ENCODE measurements around the gene MINDY4. TPM values are rescaled to one million over a fixed set of nuclear protein-coding genes. Genes with fewer than 3 reads are reported as not detected.

Gene MINDY4
- total and polyA plus RNA-seq, 2 of the 8 experiments (the other 6 are each of a cell fraction or from before 2014, with no cell fraction given): 1.3 to 3.6 TPM

DNA sequence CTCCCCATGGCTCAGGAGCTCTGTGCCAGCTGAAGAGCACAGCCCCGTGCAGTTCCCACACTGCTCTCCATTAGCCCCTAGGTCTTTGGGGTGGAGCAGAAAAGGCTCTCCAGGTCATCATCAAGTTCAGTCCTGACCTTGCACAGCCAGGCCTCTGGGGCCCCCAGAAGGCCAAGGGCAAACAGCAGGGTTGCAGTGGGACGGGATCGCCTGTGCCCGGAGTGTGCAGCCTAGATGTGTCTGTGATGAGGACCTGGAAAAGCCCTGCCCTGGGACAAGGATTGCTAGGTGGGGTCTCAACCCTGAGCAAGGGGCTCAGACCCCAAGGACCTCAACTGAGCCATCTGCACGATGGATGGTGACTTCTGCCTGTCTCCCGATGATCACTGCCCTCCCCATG, 18.7 kb upstream of the MINDY4 start:
- H3K79me1 ChIP-seq (ENCODE audit: low read depth, low read length): no peaks in the 10 kb centered on the region
- no peak overlapping the region for H2BK120ac ChIP-seq (replicated peaks; ENCODE audit: low read depth, low read length)
- H3K4me2 ChIP-seq (ENCODE audit: insufficient read depth in 1 of 2, low read depth in 2 of 2, low read length in 2 of 2): no peak overlapping the region
- H2AFZ ChIP-seq (ENCODE audit: low read length): no peak overlapping the region
- no peaks in the 10 kb centered on the region; a peak in 1 of 4 replicates for H3K9me3 ChIP-seq (ENCODE audit: insufficient read depth in 2 of 2, low read depth in 1 of 2, low read length in 1 of 2)
- ChIA-PET POLR2A (ENCODE audit: partially characterized antibody) (no interaction called here), CTCF (ENCODE audit: partially characterized antibody) (interaction anchor here (0.6 to 4.0 kb wide), 2 partner anchors 13 to 44 kb away, joined by 3 to 21 read pairs; no protein-coding TSS in a partner anchor)
- no peak overlapping the region for H3K18ac ChIP-seq (ENCODE audit: extremely low read depth, low read length)
- no peak for DNase-seq (ENCODE audit: low read depth in 1 of 2, low spot score in 2 of 2)
- no peaks in the 10 kb centered on the region; a peak in 1 of 7 replicates for H3K27me3 ChIP-seq (replicated peaks in 1 of 4; ENCODE audit: control insufficient read depth in 3 of 4, extremely low read depth in 1 of 4, insufficient read depth in 3 of 4, low read length in 3 of 4)
- peaks cover 0 to 5% of the 10 kb centered on the region in 2 experiments for H4K20me1 ChIP-seq (replicated peaks in 1 of 2; ENCODE audit: control insufficient read depth in 1 of 2, insufficient read depth in 2 of 2, low read length in 2 of 2)
- H4K91ac ChIP-seq (replicated peaks; ENCODE audit: insufficient read length, low read length): no peak overlapping the region
- H3K14ac ChIP-seq (ENCODE audit: insufficient read length): no peak overlapping the region
- no peak overlapping the region for H2BK5ac ChIP-seq (ENCODE audit: low read depth, low read length)
- H3K4ac ChIP-seq (replicated peaks; ENCODE audit: insufficient read length, low read depth, low read length): no peak overlapping the region
- no peaks in the 10 kb centered on the region for H3K79me2 ChIP-seq (ENCODE audit: control insufficient read depth in 1 of 2, insufficient read depth in 2 of 2, low read length in 2 of 2)
- no peak overlapping the region for H2AK5ac ChIP-seq (ENCODE audit: low read depth, low read length)
- H3K56ac ChIP-seq (replicated peaks; ENCODE audit: insufficient read length, low read depth, low read length): no peak overlapping the region
- no peaks in the 10 kb centered on the region for H3K36me3 ChIP-seq (ENCODE audit: control insufficient read depth in 2 of 4, insufficient read depth in 4 of 4, low read length in 3 of 4)
- H3K4me1 ChIP-seq (replicated peaks in 1 of 4; ENCODE audit: control insufficient read depth in 3 of 4, insufficient read depth in 4 of 4, low read length in 3 of 4): no peaks in the 10 kb centered on the region; a peak in 1 of 7 replicates
- WGBS, 2 experiments (ENCODE audit: extremely low coverage in 1 of 2, insufficient coverage in 1 of 2, insufficient read length in 1 of 2, insufficient replicate concordance in 2 of 2, low coverage in 1 of 2, low lambda C conversion rate in 2 of 2, missing lambda C conversion rate in 1 of 2): 93% methylated on average over 6 of the region's 6 CpGs; no CpG with 5 or more reads in 1 of the 2 experiments
- no peak overlapping the region for H2BK15ac ChIP-seq (ENCODE audit: low read length)
- no peak overlapping the region for H4K8ac ChIP-seq (ENCODE audit: extremely low read depth, insufficient read depth, low read length)
- no peak overlapping the region for H2BK12ac ChIP-seq (ENCODE audit: low read depth, low read length)
- H2BK20ac ChIP-seq (ENCODE audit: low read length): no peak overlapping the region
- H3K4me3 ChIP-seq (ENCODE audit: extremely low read depth in 1 of 4, insufficient read depth in 2 of 4, low read depth in 3 of 4, low read length in 4 of 4): no peak overlapping the region
- no peak for FAIRE-seq
- no peak overlapping the region for H3K23ac ChIP-seq (ENCODE audit: insufficient read length)
- H4K5ac ChIP-seq (ENCODE audit: insufficient read length, low read depth, low read length): no peak overlapping the region
- H3K9ac ChIP-seq (replicated peaks in 1 of 4; ENCODE audit: extremely low read depth in 1 of 4, low read depth in 3 of 4, low read length in 3 of 4): no peak overlapping the region
- no peak overlapping the region for H3K27ac ChIP-seq (ENCODE audit: low read depth, low read length)
- H3K23me2 ChIP-seq (ENCODE audit: low read depth, low read length): peaks cover 6% of the 10 kb centered on the region; the same call in 1 of the 2 replicates
- TF ChIP-seq TCF12 (IDR thresholded peaks at IDR 0.05; ENCODE audit: low read depth, low read length): no peak
- no peak for TF ChIP-seq CHD2 (IDR thresholded peaks at IDR 0.05; ENCODE audit: low read length)
- no peak for TF ChIP-seq POU5F1 (IDR thresholded peaks at IDR 0.05; ENCODE audit: low read depth, low read length)
- TF ChIP-seq JUND (IDR thresholded peaks at IDR 0.05; ENCODE audit: low read length): no peak
- no peak for TF ChIP-seq BACH1 (IDR thresholded peaks at IDR 0.05; ENCODE audit: low read length)
- TF ChIP-seq ATF3 (IDR thresholded peaks at IDR 0.05; ENCODE audit: insufficient read depth, low read depth, low read length): no peak
- TF ChIP-seq KDM5A (IDR thresholded peaks at IDR 0.05; ENCODE audit: low read length): no peak
- TF ChIP-seq CBX5 (IDR thresholded peaks at IDR 0.05; ENCODE audit: low read depth, low read length): no peak
- no peak for TF ChIP-seq RXRA (IDR thresholded peaks at IDR 0.05; ENCODE audit: insufficient read depth, low read depth, low read length)
- no peak for TF ChIP-seq EP300 (IDR thresholded peaks at IDR 0.05; ENCODE audit: borderline replicate concordance in 1 of 2, low read depth in 2 of 2, low read length in 2 of 2)
- TF ChIP-seq TAF1 (IDR thresholded peaks at IDR 0.05; ENCODE audit: low read depth, low read length): no peak
- TF ChIP-seq CREB1 (IDR thresholded peaks at IDR 0.05): no peak
- no peak for TF ChIP-seq KDM1A (IDR thresholded peaks at IDR 0.05; ENCODE audit: borderline replicate concordance, low read length)
- no peak for TF ChIP-seq SP2 (IDR thresholded peaks at IDR 0.05; ENCODE audit: low read length)
- TF ChIP-seq TBP (IDR thresholded peaks at IDR 0.05; ENCODE audit: low read depth, low read length): no peak

Measured in H1 (cell line).